Astrocyte of the spinal cord (primary cell): ENCODE measurements around the gene MON1A.

Source experiments
- DNase-seq: peaks from one replicate; pipeline ENCODE4 v3.0.0; 2011; ENCODE audit warnings: low read depth, low spot score
- H3K4me3 ChIP-seq: 2 replicates; pipeline ENCODE4 v1.5.1; 2011; ENCODE audit warnings: low read depth, mild to moderate bottlenecking, low read length, moderate library complexity
- in situ Hi-C: cut with HindIII; loops from 2 replicates; pipeline ENCODE4 v1.10.0; 2017; ENCODE audit warnings: low sequenced_read_pairs
- TF ChIP-seq, protein P1 (sequence below): IDR thresholded peaks from 2 replicates; pipeline ENCODE4 v1.5.1; 2012; ENCODE audit warnings: low read depth, mild to moderate bottlenecking, low read length, inconsistent platforms

Gene MON1A

DNA sequence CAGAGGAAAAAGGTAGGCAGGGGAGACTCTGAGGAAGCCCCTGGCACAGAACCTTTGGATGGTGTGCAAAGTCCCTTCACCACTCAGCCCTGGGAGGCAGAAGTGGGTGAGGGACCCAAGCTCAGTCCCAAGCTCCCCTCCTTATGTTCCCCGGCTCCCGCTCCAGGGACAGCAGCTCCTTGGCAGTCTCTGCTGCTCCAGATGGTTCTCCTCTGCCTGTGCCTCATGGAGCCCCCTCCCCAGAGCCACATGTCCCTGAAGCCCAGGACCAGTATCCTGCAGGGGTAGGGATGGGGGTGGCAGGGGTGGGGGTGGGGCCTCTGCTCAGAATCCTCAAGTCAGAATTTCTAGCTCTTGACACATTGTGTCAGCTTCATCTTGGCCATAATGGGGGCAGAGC, 51.9 kb downstream of the MON1A start:
- TF ChIP-seq, protein P1, sequence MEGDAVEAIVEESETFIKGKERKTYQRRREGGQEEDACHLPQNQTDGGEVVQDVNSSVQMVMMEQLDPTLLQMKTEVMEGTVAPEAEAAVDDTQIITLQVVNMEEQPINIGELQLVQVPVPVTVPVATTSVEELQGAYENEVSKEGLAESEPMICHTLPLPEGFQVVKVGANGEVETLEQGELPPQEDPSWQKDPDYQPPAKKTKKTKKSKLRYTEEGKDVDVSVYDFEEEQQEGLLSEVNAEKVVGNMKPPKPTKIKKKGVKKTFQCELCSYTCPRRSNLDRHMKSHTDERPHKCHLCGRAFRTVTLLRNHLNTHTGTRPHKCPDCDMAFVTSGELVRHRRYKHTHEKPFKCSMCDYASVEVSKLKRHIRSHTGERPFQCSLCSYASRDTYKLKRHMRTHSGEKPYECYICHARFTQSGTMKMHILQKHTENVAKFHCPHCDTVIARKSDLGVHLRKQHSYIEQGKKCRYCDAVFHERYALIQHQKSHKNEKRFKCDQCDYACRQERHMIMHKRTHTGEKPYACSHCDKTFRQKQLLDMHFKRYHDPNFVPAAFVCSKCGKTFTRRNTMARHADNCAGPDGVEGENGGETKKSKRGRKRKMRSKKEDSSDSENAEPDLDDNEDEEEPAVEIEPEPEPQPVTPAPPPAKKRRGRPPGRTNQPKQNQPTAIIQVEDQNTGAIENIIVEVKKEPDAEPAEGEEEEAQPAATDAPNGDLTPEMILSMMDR: no peak
- DNase-seq: no peak
- in situ Hi-C loops: no loop called here
- H3K4me3 ChIP-seq: no peak overlapping the region

DNA sequence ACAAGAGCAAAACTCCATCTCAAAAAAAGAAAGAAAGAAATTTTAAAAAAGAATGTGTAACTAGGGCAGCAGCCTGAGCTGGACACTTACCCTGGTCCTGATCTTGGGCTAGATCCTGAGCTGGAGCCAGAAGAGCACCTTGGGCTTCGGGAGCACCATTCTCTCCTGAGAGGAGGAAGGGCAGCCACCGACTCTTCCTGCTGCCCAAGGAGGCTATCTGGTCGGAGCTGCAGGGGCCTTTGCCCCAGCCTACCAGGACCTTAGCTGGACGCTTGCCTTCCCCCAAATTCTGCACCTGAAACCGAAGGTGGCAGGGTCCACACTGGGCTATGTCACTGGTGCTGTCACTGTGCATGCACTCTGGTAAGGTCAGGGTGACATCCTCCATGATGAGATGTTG, 53.0 kb downstream of the MON1A start:
- in situ Hi-C loops: no loop called here
- no peak overlapping the region for H3K4me3 ChIP-seq
- TF ChIP-seq, protein P1: no peak
- no peak for DNase-seq

DNA sequence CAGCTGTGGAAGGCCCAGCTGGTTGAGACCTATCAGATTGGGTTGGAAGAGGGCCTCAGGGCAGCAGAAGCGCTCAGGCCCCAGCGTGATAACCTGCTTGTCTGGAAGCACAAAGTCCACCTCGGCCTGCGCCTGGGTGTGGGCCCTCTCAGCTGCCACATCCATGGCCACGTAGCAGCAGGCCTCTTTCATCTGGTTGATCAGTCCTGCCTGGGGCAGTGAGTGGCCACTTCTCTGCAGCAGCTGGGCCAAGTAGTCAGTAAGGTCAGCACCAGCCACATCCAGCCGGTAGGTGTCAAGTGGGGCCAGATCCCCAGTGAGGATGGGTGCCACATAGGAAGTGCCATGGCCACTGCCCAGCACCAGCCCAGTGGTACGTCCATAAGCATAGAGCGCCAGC, 56.0 kb downstream of the MON1A start:
- in situ Hi-C loops: no loop called here
- TF ChIP-seq, protein P1: no peak
- no peak overlapping the region for H3K4me3 ChIP-seq
- no peak for DNase-seq

DNA sequence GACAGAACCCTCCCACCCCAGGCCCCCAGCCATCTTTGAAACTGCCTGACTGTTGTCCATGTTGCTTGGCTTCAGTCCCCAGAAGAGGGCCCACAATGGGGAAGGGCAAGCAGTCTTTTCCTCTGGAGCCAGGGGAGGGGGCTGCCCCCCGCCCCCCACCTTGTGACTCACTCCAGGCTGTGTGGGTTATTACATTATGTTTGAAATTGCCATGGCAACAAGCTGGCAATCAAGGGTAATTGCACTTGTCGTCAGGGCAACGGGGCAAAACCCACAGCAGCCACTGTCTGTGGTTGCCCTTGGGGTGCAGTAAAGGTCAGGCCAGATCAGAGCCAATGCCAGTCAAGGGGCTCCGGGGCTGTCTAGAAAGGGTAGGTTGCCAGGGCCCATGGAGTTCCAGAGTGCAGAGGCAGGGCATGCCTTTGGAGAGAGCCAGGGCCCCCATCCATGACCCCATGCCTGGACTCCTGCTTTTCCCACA, 56.8 kb downstream of the MON1A start:
- H3K4me3 ChIP-seq: no peak overlapping the region
- no peak for DNase-seq
- in situ Hi-C loops: no loop called here
- TF ChIP-seq, protein P1: no peak

DNA sequence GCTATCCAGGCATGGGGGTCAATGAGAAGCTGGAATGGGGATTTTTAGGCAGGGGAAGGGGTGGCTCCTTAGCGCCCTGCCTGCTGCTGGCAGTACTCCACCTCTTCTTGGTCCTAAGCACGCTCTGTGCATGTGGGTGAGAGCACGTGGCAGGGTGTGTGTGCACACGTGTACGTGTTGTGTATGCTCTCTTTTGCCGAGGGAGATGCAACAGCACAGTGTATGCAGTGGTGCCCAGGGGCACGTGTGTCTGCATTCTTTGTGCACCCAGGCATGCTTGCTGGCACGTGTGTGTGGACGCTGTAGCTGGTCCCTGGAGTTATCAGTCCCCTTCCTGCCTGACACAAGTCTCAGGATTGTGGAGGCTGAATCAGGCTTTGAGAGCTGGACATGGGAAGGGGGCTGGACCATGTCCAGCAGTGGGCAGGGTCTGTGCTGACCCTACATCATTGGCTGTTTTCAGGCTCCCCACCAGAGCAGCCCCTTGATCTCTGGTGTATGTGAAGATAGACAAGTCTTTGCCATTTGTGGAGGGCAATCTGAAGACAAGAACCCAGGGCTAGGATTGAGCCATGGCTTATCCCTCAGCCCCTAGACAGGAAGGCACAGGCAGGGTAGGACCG, 58.0 kb downstream of the MON1A start:
- no peak overlapping the region for H3K4me3 ChIP-seq
- in situ Hi-C loops: no loop called here
- TF ChIP-seq, protein P1: no peak
- DNase-seq: no peak

DNA sequence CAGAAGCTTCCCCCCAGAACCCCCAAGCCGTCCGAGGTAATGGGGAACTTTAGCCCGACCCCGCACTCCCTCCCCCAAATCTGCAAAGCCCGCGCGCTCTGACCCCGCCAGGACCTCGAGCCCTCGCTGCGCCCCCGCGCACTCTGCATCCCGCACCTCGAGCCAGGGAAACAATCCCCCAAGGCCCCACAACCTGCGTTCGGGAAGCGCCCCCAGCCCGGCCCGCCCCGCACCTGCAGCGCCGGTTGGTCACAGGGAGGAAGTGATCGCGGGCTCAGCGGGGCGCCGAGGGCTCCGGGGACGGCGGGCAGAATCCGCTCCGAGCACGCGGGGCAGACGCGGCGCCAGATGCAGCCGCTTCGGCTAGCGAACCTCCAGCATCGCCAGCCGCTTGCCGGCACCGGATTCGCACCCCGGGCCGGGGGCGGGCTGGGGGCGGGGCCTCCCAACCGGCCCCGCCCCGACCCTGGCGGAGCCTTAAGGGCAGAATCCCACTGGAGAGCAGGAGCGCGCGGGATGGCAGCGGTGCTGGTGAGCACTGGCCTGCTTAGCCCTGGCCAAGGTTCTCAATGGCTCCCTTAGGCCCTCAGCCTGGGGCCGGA, 60.0 kb downstream of the MON1A start, which contains the start of gene CAMKV:
CAMKV (minus strand) TSS at position 382 of the 602 bp plus-strand sequence. CDS start 7,518 bp downstream, outside the sequence.
- no peak for DNase-seq
- TF ChIP-seq, protein P1: no peak
- in situ Hi-C loops: no loop called here
- H3K4me3 ChIP-seq: peak within 1 kb of the TSS; percentile 1
